ENCODE data around the gene RUNX3.

RUNX3 gene

GRCh38 chr1:24928689-24929397, 1.2 kb downstream of the RUNX3 start:
- Histone ChIP-seq H3K36me3 (ENCODE audit: low read length) (0 out of 2 replicates have a peak, but pooled peaks cover 4% of the 10 kb centered on the region), H3K9me3 (ENCODE audit: insufficient read depth, low read length) (no peaks in the 10 kb centered on the region), H2AFZ (ENCODE audit: low read depth, low read length, severe bottlenecking) (peak overlapping the region; percentile 49), H3K27ac (ENCODE audit: low read depth, low read length) (peak overlapping the region; percentile 89), H4K20me1 (ENCODE audit: low read depth, low read length) (no peaks in the 10 kb centered on the region), H3K79me2 (ENCODE audit: insufficient read depth, low read length) (peaks cover 40% of the 10 kb centered on the region), H3K9ac (ENCODE audit: low read length) (peak overlapping the region; percentile 90), H3F3A (ENCODE audit: insufficient read depth) (peaks cover 21% of the 10 kb centered on the region), H3K4me3 (ENCODE audit: insufficient read depth, low read length, poor library complexity, severe bottlenecking) (peak overlapping the region; percentile 86), H3K27me3 (ENCODE audit: low read length) (no peaks in the 10 kb centered on the region), H3K9me2 (replicated peaks; ENCODE audit: insufficient read depth, low read length) (no peaks in the 10 kb centered on the region), H3K4me2 (ENCODE audit: low read depth, low read length, poor library complexity, severe bottlenecking) (peak overlapping the region; percentile 88)
- TF ChIP-seq CTCF (IDR thresholded peaks at IDR 0.05; ENCODE audit: insufficient read depth, low read length, poor library complexity, severe bottlenecking) (no peak), EZH2phosphoT487 (conservative IDR thresholded peaks at IDR 0.05; ENCODE audit: low read length) (no peak)

- TF ChIP-seq CTCF (IDR thresholded peaks at IDR 0.05; ENCODE audit: insufficient read depth, low read length, poor library complexity, severe bottlenecking) = no peak
- no peak for TF ChIP-seq EZH2phosphoT487 (conservative IDR thresholded peaks at IDR 0.05; ENCODE audit: low read length)
- H4K20me1 ChIP-seq (ENCODE audit: low read depth, low read length) = no peaks in the 10 kb centered on the region
- H3K4me3 ChIP-seq (ENCODE audit: insufficient read depth, low read length, poor library complexity, severe bottlenecking) = peak overlapping the region; percentile 86
Measured at GRCh38 chr1:24927988-24928688, 1.9 kb downstream of the RUNX3 start.

GRCh38 chr1:24927473-24927872, 2.6 kb downstream of the RUNX3 start:
- Histone ChIP-seq H3K9ac (ENCODE audit: low read length) (peak overlapping the region; percentile 90), H3K4me3 (ENCODE audit: insufficient read depth, low read length, poor library complexity, severe bottlenecking) (peak overlapping the region; percentile 86), H4K20me1 (ENCODE audit: low read depth, low read length) (no peaks in the 10 kb centered on the region), H2AFZ (ENCODE audit: low read depth, low read length, severe bottlenecking) (no peak overlapping the region), H3F3A (ENCODE audit: insufficient read depth) (peaks cover 21% of the 10 kb centered on the region), H3K27ac (ENCODE audit: low read depth, low read length) (peak overlapping the region; percentile 89; the same call in 1 of the 2 replicates), H3K27me3 (ENCODE audit: low read length) (no peaks in the 10 kb centered on the region), H3K79me2 (ENCODE audit: insufficient read depth, low read length) (peaks cover 46% of the 10 kb centered on the region), H3K9me3 (ENCODE audit: insufficient read depth, low read length) (no peaks in the 10 kb centered on the region), H3K36me3 (ENCODE audit: low read length) (0 out of 2 replicates have a peak, but pooled peaks cover 4% of the 10 kb centered on the region), H3K9me2 (replicated peaks; ENCODE audit: insufficient read depth, low read length) (no peaks in the 10 kb centered on the region), H3K4me2 (ENCODE audit: low read depth, low read length, poor library complexity, severe bottlenecking) (peak overlapping the region; percentile 88)
- no peak for TF ChIP-seq CTCF (IDR thresholded peaks at IDR 0.05; ENCODE audit: insufficient read depth, low read length, poor library complexity, severe bottlenecking)

More at GRCh38 chr1:24927988-24928688, 1.9 kb downstream of the RUNX3 start:
- Histone ChIP-seq H3K27me3 (ENCODE audit: low read length) (no peaks in the 10 kb centered on the region), H3K4me2 (ENCODE audit: low read depth, low read length, poor library complexity, severe bottlenecking) (peak overlapping the region; percentile 88), H3K9ac (ENCODE audit: low read length) (peak overlapping the region; percentile 90), H3K79me2 (ENCODE audit: insufficient read depth, low read length) (peaks cover 46% of the 10 kb centered on the region), H3K9me2 (replicated peaks; ENCODE audit: insufficient read depth, low read length) (no peaks in the 10 kb centered on the region), H2AFZ (ENCODE audit: low read depth, low read length, severe bottlenecking) (no peak overlapping the region), H3K9me3 (ENCODE audit: insufficient read depth, low read length) (no peaks in the 10 kb centered on the region), H3F3A (ENCODE audit: insufficient read depth) (peaks cover 21% of the 10 kb centered on the region), H3K36me3 (ENCODE audit: low read length) (0 out of 2 replicates have a peak, but pooled peaks cover 4% of the 10 kb centered on the region), H3K27ac (ENCODE audit: low read depth, low read length) (peak overlapping the region; percentile 89)
